Neuronal stem cell (in vitro differentiated cells): ENCODE results near the gene SV2A.
A peak's percentile ranks its signal among the peaks of the same experiment; 100 is the strongest.

Experiments
- DNase-seq: peaks from one replicate; pipeline ENCODE4 v3.0.0-alpha.2; 2013; ENCODE audit warnings: low spot score
- H2AFZ ChIP-seq: one replicate; pipeline ENCODE4 v1.6.1; 2013; ENCODE audit warnings: mild to moderate bottlenecking, low read length, inconsistent platforms
- H2AK5ac ChIP-seq: 2 replicates; pipeline ENCODE4 v1.6.1; 2013; ENCODE audit warnings: low read depth, mild to moderate bottlenecking, inconsistent platforms, low read length, moderate library complexity, mixed read lengths
- H2BK120ac ChIP-seq: 2 replicates; pipeline ENCODE4 v1.6.1; 2013; ENCODE audit warnings: low read depth, mild to moderate bottlenecking, inconsistent platforms, low read length, moderate library complexity, mixed read lengths
- H2BK12ac ChIP-seq: one replicate; pipeline ENCODE4 v1.6.1; 2013; ENCODE audit warnings: low read length, inconsistent platforms
- H2BK15ac ChIP-seq: 2 replicates; pipeline ENCODE4 v1.6.1; 2013; ENCODE audit warnings: mild to moderate bottlenecking, low read length, inconsistent platforms, mixed read lengths
- H2BK5ac ChIP-seq: one replicate; pipeline ENCODE4 v1.6.1; 2013; ENCODE audit warnings: inconsistent platforms, mild to moderate bottlenecking, low read length, moderate library complexity
- H3K14ac ChIP-seq: one replicate; pipeline ENCODE4 v1.6.1; 2013; ENCODE audit warnings: low read length, inconsistent platforms
- H3K18ac ChIP-seq: 2 replicates; pipeline ENCODE4 v1.6.1; 2013; ENCODE audit warnings: low read length, inconsistent platforms
- H3K23ac ChIP-seq: 2 replicates; pipeline ENCODE4 v1.6.1; 2013; ENCODE audit warnings: low read depth, mild to moderate bottlenecking, mixed read lengths, low read length, inconsistent platforms; ENCODE audit not compliant: poor library complexity
- H3K27ac ChIP-seq: replicated peaks from 3 replicates; pipeline ENCODE4 v1.5.1; 2013; ENCODE audit warnings: low read length, inconsistent platforms
- H3K27me3 ChIP-seq, 3 experiments: 2 replicates each; pipeline ENCODE4 v1.6.1; 2013; ENCODE audit warnings: low read length in 3 of 3, mild to moderate bottlenecking in 2 of 3, inconsistent platforms in 1 of 3, low read depth in 1 of 3, mixed read lengths in 1 of 3, moderate library complexity in 1 of 3; ENCODE audit not compliant: control insufficient read depth in 3 of 3, insufficient read depth in 3 of 3
- H3K36me3 ChIP-seq, 2 donors: replicated peaks in 1 of 2; 2 replicates each; pipeline ENCODE4 v1.6.1; 2013; ENCODE audit warnings: low read length in 2 of 2; ENCODE audit not compliant: control insufficient read depth in 2 of 2, insufficient read depth in 2 of 2
- H3K4ac ChIP-seq: 2 replicates; pipeline ENCODE4 v1.6.1; 2013; ENCODE audit warnings: inconsistent platforms, mild to moderate bottlenecking, low read length, moderate library complexity
- H3K4me1 ChIP-seq, 2 donors: 1 replicate in 1 of 2; 2 replicates in 1 of 2; pipeline ENCODE4 v1.6.1; 2013; ENCODE audit warnings: low read length in 2 of 2, low read depth in 1 of 2; ENCODE audit not compliant: control insufficient read depth in 2 of 2, insufficient read depth in 1 of 2
- H3K4me2 ChIP-seq: one replicate; pipeline ENCODE4 v1.6.1; 2013; ENCODE audit warnings: mild to moderate bottlenecking, low read length, inconsistent platforms; ENCODE audit not compliant: insufficient read depth, poor library complexity, severe bottlenecking
- H3K4me3 ChIP-seq, 2 donors: 2 replicates each; pipeline ENCODE4 v1.5.1; 2013; ENCODE audit warnings: low read length in 2 of 2, mild to moderate bottlenecking in 2 of 2, inconsistent platforms in 1 of 2, moderate library complexity in 1 of 2
- H3K79me1 ChIP-seq: one replicate; pipeline ENCODE4 v1.6.1; 2013; ENCODE audit warnings: low read depth, mild to moderate bottlenecking, inconsistent platforms, low read length, moderate library complexity
- H3K9ac ChIP-seq: one replicate; pipeline ENCODE4 v1.6.1; 2013; ENCODE audit warnings: mild to moderate bottlenecking, low read depth, low read length, inconsistent platforms; ENCODE audit not compliant: poor library complexity
- H3K9me3 ChIP-seq, 2 donors: replicated peaks in 1 of 2; 2 replicates each; pipeline versions ENCODE3 to v1.6.1; 2013; ENCODE audit warnings: low read length in 2 of 2, mild to moderate bottlenecking in 2 of 2, inconsistent platforms in 1 of 2, low read depth in 1 of 2, mixed read lengths in 1 of 2, moderate library complexity in 1 of 2; ENCODE audit not compliant: control insufficient read depth in 2 of 2, insufficient read depth in 1 of 2
- H4K8ac ChIP-seq: one replicate; pipeline ENCODE4 v1.6.1; 2013; ENCODE audit warnings: low read depth, mild to moderate bottlenecking, inconsistent platforms, low read length, moderate library complexity
- H4K91ac ChIP-seq: one replicate; pipeline ENCODE4 v1.6.1; 2013; ENCODE audit warnings: low read length, low read depth, mild to moderate bottlenecking, inconsistent platforms; ENCODE audit not compliant: poor library complexity
- WGBS, 2 donors: extraction: QIAGEN DNeasy Blood & Tissue Kit; methylation state at CpG; one replicate each; pipeline ENCODE4 v1.1.7; 2013; ENCODE audit warnings: missing lambda C conversion rate in 2 of 2, mixed read lengths in 1 of 2; ENCODE audit not compliant: insufficient read length in 2 of 2, insufficient replicate concordance in 1 of 2; ENCODE audit errors: extremely low coverage in 2 of 2; 5-methylcytosine and 5-hydroxymethylcytosine counted together

SV2A gene

GRCh38 chr1:149923626-149924025 is 6.0 kb upstream of the SV2A start:
- H3K27ac ChIP-seq, result no peak overlapping the region
- H4K91ac ChIP-seq, result no peak overlapping the region
- H3K36me3 ChIP-seq, result peaks cover 27 to 53% of the 10 kb centered on the region in 2 donors
- no peak overlapping the region for H3K9ac ChIP-seq
- no peak for DNase-seq
- no peak overlapping the region for H3K14ac ChIP-seq
- no peaks in the 10 kb centered on the region for H3K27me3 ChIP-seq
- H3K4me2 ChIP-seq, result no peak overlapping the region
- no peak overlapping the region for H2AK5ac ChIP-seq
- WGBS, 2 donors, result no CpG with 5 or more reads among the region's 10 CpGs
- H4K8ac ChIP-seq, result no peak overlapping the region
- no peak overlapping the region for H2BK15ac ChIP-seq
- no peak overlapping the region for H3K4ac ChIP-seq
- H2BK12ac ChIP-seq, result no peak overlapping the region
- H3K4me1 ChIP-seq, result peaks cover 8% of the 10 kb centered on the region in 2 donors
- no peak overlapping the region for H2AFZ ChIP-seq
- H3K23ac ChIP-seq, result no peak overlapping the region
- no peak overlapping the region for H3K4me3 ChIP-seq
- H3K79me1 ChIP-seq, result peaks cover 5% of the 10 kb centered on the region
- no peak overlapping the region for H2BK5ac ChIP-seq
- no peak overlapping the region for H3K18ac ChIP-seq
- H2BK120ac ChIP-seq, result no peak overlapping the region
- H3K9me3 ChIP-seq, result no peaks in the 10 kb centered on the region

- Histone ChIP-seq H3K4ac (no peak overlapping the region), H3K36me3 (peaks cover 4 to 29% of the 10 kb centered on the region in 2 donors), H2AK5ac (peak overlapping the region; percentile 3), H2BK15ac (no peak overlapping the region), H3K18ac (no peak overlapping the region), H3K14ac (no peak overlapping the region), H3K23ac (no peak overlapping the region), H3K27me3 (no peaks in the 10 kb centered on the region), H2BK12ac (no peak overlapping the region), H2AFZ (peak overlapping the region; percentile 90), H4K8ac (no peak overlapping the region), H3K4me1 (peaks cover 18 to 20% of the 10 kb centered on the region in 2 donors), H3K9ac (peak overlapping the region; percentile 36), H3K9me3 (no peaks in the 10 kb centered on the region), H3K4me2 (peak overlapping the region; percentile 85), H4K91ac (no peak overlapping the region), H3K4me3 (peak overlapping the region; percentile 64 to 90), H3K79me1 (peaks cover 2% of the 10 kb centered on the region), H3K27ac (no peak overlapping the region), H2BK5ac (no peak overlapping the region), H2BK120ac (no peak overlapping the region)
- DNase-seq, result no peak
- WGBS, 2 donors, result no CpG with 5 or more reads among the region's 10 CpGs
Observed at GRCh38 chr1:149916898-149917252, 769 bp downstream of the SV2A start.

GRCh38 chr1:149916193-149916897 is 1.3 kb downstream of the SV2A start:
- Histone ChIP-seq H4K8ac (no peak overlapping the region), H2BK120ac (no peak overlapping the region), H3K4ac (no peak overlapping the region), H3K79me1 (peaks cover 2% of the 10 kb centered on the region), H2BK15ac (no peak overlapping the region), H3K14ac (no peak overlapping the region), H4K91ac (no peak overlapping the region), H3K36me3 (peaks cover 8 to 30% of the 10 kb centered on the region in 2 donors), H3K4me3 (peak overlapping the region; percentile 64 to 90), H3K9ac (peak overlapping the region; percentile 36), H3K27ac (peak overlapping the region; percentile 54), H2AFZ (peak overlapping the region; percentile 90), H3K27me3 (no peaks in the 10 kb centered on the region), H3K23ac (no peak overlapping the region), H3K18ac (no peak overlapping the region), H3K4me1 (peaks cover 18 to 20% of the 10 kb centered on the region in 2 donors), H2BK5ac (no peak overlapping the region), H3K4me2 (peak overlapping the region; percentile 85), H3K9me3 (no peaks in the 10 kb centered on the region), H2AK5ac (no peak overlapping the region), H2BK12ac (no peak overlapping the region)
- WGBS, 2 donors, result no CpG with 5 or more reads among the region's 9 CpGs
- DNase-seq, result no peak

GRCh38 chr1:149915429-149916192 is 2.0 kb downstream of the SV2A start:
- no peak overlapping the region for H4K91ac ChIP-seq
- no peaks in the 10 kb centered on the region for H3K9me3 ChIP-seq
- H3K4ac ChIP-seq, result no peak overlapping the region
- no peak overlapping the region for H3K18ac ChIP-seq
- no peak overlapping the region for H2BK12ac ChIP-seq
- no peak overlapping the region for H2BK120ac ChIP-seq
- H3K27me3 ChIP-seq, result no peaks in the 10 kb centered on the region
- peak overlapping the region; percentile 28 for H3K4me2 ChIP-seq
- H2AFZ ChIP-seq, result peak overlapping the region; percentile 9
- H3K14ac ChIP-seq, result no peak overlapping the region
- no peak overlapping the region for H2BK5ac ChIP-seq
- no CpG with 5 or more reads among the region's 11 CpGs for WGBS, 2 donors
- H3K79me1 ChIP-seq, result peaks cover 2% of the 10 kb centered on the region
- peaks cover 9 to 36% of the 10 kb centered on the region in 2 donors for H3K36me3 ChIP-seq
- peaks cover 18 to 20% of the 10 kb centered on the region in 2 donors for H3K4me1 ChIP-seq
- H3K9ac ChIP-seq, result no peak overlapping the region
- H3K23ac ChIP-seq, result no peak overlapping the region
- no peak overlapping the region for H4K8ac ChIP-seq
- H2AK5ac ChIP-seq, result no peak overlapping the region
- peak overlapping the region; percentile 54 for H3K27ac ChIP-seq
- no peak overlapping the region for H2BK15ac ChIP-seq
- H3K4me3 ChIP-seq, result peak overlapping the region; percentile 48 to 64
- no peak for DNase-seq
